ENCODE data around the gene LARP4B.

The LARP4B gene

GRCh38 chr10:775245-776075 lies 156.0 kb downstream of the LARP4B start:
- no peak for TF ChIP-seq CTCF (IDR thresholded peaks at IDR 0.05; ENCODE audit: unreplicated experiment in 3 of 3)
- H3K4me1 Mint-ChIP-seq = no peaks in the 10 kb centered on the region
- no peaks in the 10 kb centered on the region for H3K36me3 Mint-ChIP-seq (ENCODE audit: low read depth)
- H3K27me3 Mint-ChIP-seq (ENCODE audit: low read depth) = peaks cover 18% of the 10 kb centered on the region
- H3K9me3 Mint-ChIP-seq = peaks cover 3% of the 10 kb centered on the region
- H3K27ac Mint-ChIP-seq = no peak overlapping the region
- no peak overlapping the region for H3K4me3 Mint-ChIP-seq

- Mint-ChIP-seq H3K27me3 (ENCODE audit: low read depth) (peaks cover 13% of the 10 kb centered on the region), H3K4me1 (no peaks in the 10 kb centered on the region), H3K36me3 (ENCODE audit: low read depth) (no peaks in the 10 kb centered on the region), H3K4me3 (no peak overlapping the region), H3K9me3 (no peaks in the 10 kb centered on the region), H3K27ac (no peak overlapping the region)
- no peak for TF ChIP-seq CTCF (IDR thresholded peaks at IDR 0.05; ENCODE audit: unreplicated experiment in 3 of 3)
These were observed 156.8 kb downstream of the LARP4B start for GRCh38 chr10:774661-775244.

- no peaks in the 10 kb centered on the region for H3K9me3 Mint-ChIP-seq
- TF ChIP-seq CTCF (IDR thresholded peaks at IDR 0.05; ENCODE audit: unreplicated experiment in 3 of 3) = no peak
- H3K27ac Mint-ChIP-seq = no peak overlapping the region
- H3K36me3 Mint-ChIP-seq (ENCODE audit: low read depth) = no peaks in the 10 kb centered on the region
- peaks cover 13% of the 10 kb centered on the region for H3K27me3 Mint-ChIP-seq (ENCODE audit: low read depth)
- no peak overlapping the region for H3K4me3 Mint-ChIP-seq
- H3K4me1 Mint-ChIP-seq = no peaks in the 10 kb centered on the region
These were observed 157.3 kb downstream of the LARP4B start for GRCh38 chr10:774223-774622.

GRCh38 chr10:773562-774161 lies 157.8 kb downstream of the LARP4B start:
- Mint-ChIP-seq H3K36me3 (ENCODE audit: low read depth) (no peaks in the 10 kb centered on the region), H3K27ac (no peak overlapping the region), H3K4me1 (no peaks in the 10 kb centered on the region), H3K27me3 (ENCODE audit: low read depth) (peaks cover 13% of the 10 kb centered on the region), H3K9me3 (no peaks in the 10 kb centered on the region), H3K4me3 (no peak overlapping the region)
- no peak for TF ChIP-seq CTCF (IDR thresholded peaks at IDR 0.05; ENCODE audit: unreplicated experiment in 3 of 3)

- H3K9me3 Mint-ChIP-seq = peaks cover 10% of the 10 kb centered on the region
- H3K36me3 Mint-ChIP-seq (ENCODE audit: low read depth) = no peaks in the 10 kb centered on the region
- TF ChIP-seq CTCF (IDR thresholded peaks at IDR 0.05; ENCODE audit: unreplicated experiment in 3 of 3) = no peak
- no peaks in the 10 kb centered on the region for H3K4me1 Mint-ChIP-seq
- no peak overlapping the region for H3K27ac Mint-ChIP-seq
- no peak overlapping the region for H3K4me3 Mint-ChIP-seq
- peaks cover 13% of the 10 kb centered on the region for H3K27me3 Mint-ChIP-seq (ENCODE audit: low read depth)
These were observed 159.3 kb downstream of the LARP4B start for GRCh38 chr10:772227-772637.
